H1 (cell line): ENCODE results near the gene BARHL1. TPM values are rescaled to one million over a fixed set of nuclear protein-coding genes. Genes with fewer than 3 reads are reported as not detected.

Experiments
- CTCF ChIA-PET: fragments of 300-600 bp; sonication (Branson Sonifier 250); formaldehyde crosslinking; loops from one replicate; lab custom pipeline; 2021; ENCODE audit not compliant: partially characterized antibody; lab: Charles Lee
- POLR2A ChIA-PET: fragments of 300-600 bp; sonication (Branson Sonifier 250); formaldehyde crosslinking; loops from one replicate; lab custom pipeline; 2021; ENCODE audit warnings: inconsistent platforms; ENCODE audit not compliant: partially characterized antibody; lab: Charles Lee
- DNase-seq, 2 experiments: peaks; one replicate each; pipeline versions ENCODE4 v3.0.0 to v3.0.0-alpha.2; 2010 to 2022; ENCODE audit warnings: low spot score in 2 of 2, low read depth in 1 of 2, mixed read lengths in 1 of 2
- FAIRE-seq: peaks from 2 replicates; lab custom pipeline; 2011; peaks lifted over from hg19 to GRCh38; lab: Jason Lieb, UNC
- H2AFZ ChIP-seq: 2 replicates; pipeline ENCODE4 v1.8.1; 2012; ENCODE audit warnings: low read length, inconsistent platforms
- H2AK5ac ChIP-seq: 2 replicates; pipeline ENCODE4 v1.6.1; 2013; ENCODE audit warnings: low read depth, low read length
- H2BK120ac ChIP-seq: replicated peaks from 2 replicates; pipeline ENCODE3; 2013; ENCODE audit warnings: low read depth, low read length, inconsistent platforms
- H2BK12ac ChIP-seq: 2 replicates; pipeline ENCODE4 v1.6.1; 2013; ENCODE audit warnings: low read depth, low read length
- H2BK15ac ChIP-seq: 2 replicates; pipeline ENCODE4 v1.6.1; 2013; ENCODE audit warnings: low read length
- H2BK20ac ChIP-seq: 2 replicates; pipeline ENCODE4 v1.6.1; 2013; ENCODE audit warnings: low read length
- H2BK5ac ChIP-seq: 2 replicates; pipeline ENCODE4 v1.6.1; 2013; ENCODE audit warnings: low read depth, low read length
- H3K14ac ChIP-seq: 2 replicates; pipeline ENCODE4 v1.6.1; 2013; ENCODE audit warnings: inconsistent platforms; ENCODE audit not compliant: insufficient read length
- H3K18ac ChIP-seq: 2 replicates; pipeline ENCODE4 v1.6.1; 2013; ENCODE audit warnings: low read length; ENCODE audit errors: extremely low read depth
- H3K23ac ChIP-seq: 2 replicates; pipeline ENCODE4 v1.6.1; 2013; ENCODE audit warnings: inconsistent platforms; ENCODE audit not compliant: insufficient read length
- H3K23me2 ChIP-seq: 2 replicates; pipeline ENCODE4 v1.6.1; 2013; ENCODE audit warnings: low read depth, low read length
- H3K27ac ChIP-seq: 2 replicates; pipeline ENCODE4 v1.6.1; 2011; ENCODE audit warnings: low read depth, low read length, inconsistent platforms
- H3K27me3 ChIP-seq, 4 experiments: replicated peaks in 1 of 4; 1 replicate in 1 of 4; 2 replicates in 3 of 4; pipeline versions ENCODE4 v1.6.1 to v1.8.1; 2011 to 2013; ENCODE audit warnings: low read length in 3 of 4, mild to moderate bottlenecking in 3 of 4, inconsistent platforms in 2 of 4, mixed read lengths in 2 of 4, moderate library complexity in 1 of 4; ENCODE audit not compliant: control insufficient read depth in 3 of 4, insufficient read depth in 3 of 4; ENCODE audit errors: extremely low read depth in 1 of 4
- H3K36me3 ChIP-seq, 4 experiments: 2 replicates each; pipeline versions ENCODE4 v1.6.1 to v1.8.1; 2011 to 2013; ENCODE audit warnings: mild to moderate bottlenecking in 4 of 4, low read length in 3 of 4, moderate library complexity in 2 of 4, control low read depth in 1 of 4, inconsistent platforms in 1 of 4; ENCODE audit not compliant: insufficient read depth in 4 of 4, control insufficient read depth in 2 of 4
- H3K4ac ChIP-seq: replicated peaks from 2 replicates; pipeline ENCODE3; 2013; ENCODE audit warnings: low read length, low read depth, mixed read lengths, inconsistent platforms; ENCODE audit not compliant: insufficient read length
- H3K4me1 ChIP-seq, 4 experiments: replicated peaks in 1 of 4; 1 replicate in 1 of 4; 2 replicates in 3 of 4; pipeline versions ENCODE4 v1.6.1 to v1.8.1; 2011 to 2013; ENCODE audit warnings: low read length in 3 of 4, inconsistent platforms in 2 of 4, mixed read lengths in 1 of 4; ENCODE audit not compliant: insufficient read depth in 4 of 4, control insufficient read depth in 3 of 4
- H3K4me2 ChIP-seq, 2 experiments: 2 replicates each; pipeline versions ENCODE4 v1.6.1 to v1.8.1; 2011 to 2013; ENCODE audit warnings: low read depth in 2 of 2, low read length in 2 of 2, control low read depth in 1 of 2, inconsistent platforms in 1 of 2, mild to moderate bottlenecking in 1 of 2; ENCODE audit not compliant: insufficient read depth in 1 of 2
- H3K4me3 ChIP-seq, 4 experiments: fragments of 200-600, 300-600 bp in 1 of 4; sonication (generic), shearing (Covaris generic), sonication (Bioruptor Twin) in 1 of 4; 2 replicates each; pipeline versions ENCODE4 v1.5.1 to v1.8.1; 2011 to 2016; ENCODE audit warnings: low read length in 4 of 4, low read depth in 3 of 4, control low read depth in 2 of 4, inconsistent platforms in 2 of 4, mild to moderate bottlenecking in 2 of 4, mixed read lengths in 1 of 4, moderate library complexity in 1 of 4; ENCODE audit not compliant: insufficient read depth in 2 of 4; ENCODE audit errors: extremely low read depth in 1 of 4
- H3K56ac ChIP-seq: replicated peaks from 2 replicates; pipeline ENCODE3; 2013; ENCODE audit warnings: low read depth, mild to moderate bottlenecking, mixed read lengths, low read length, inconsistent platforms; ENCODE audit not compliant: insufficient read length
- H3K79me1 ChIP-seq: 2 replicates; pipeline ENCODE4 v1.6.1; 2013; ENCODE audit warnings: low read depth, low read length, control low read depth
- H3K79me2 ChIP-seq, 2 experiments: 2 replicates each; pipeline versions ENCODE4 v1.6.1 to v1.8.1; 2012 to 2013; ENCODE audit warnings: low read length in 2 of 2, mild to moderate bottlenecking in 2 of 2, inconsistent platforms in 1 of 2; ENCODE audit not compliant: insufficient read depth in 2 of 2, control insufficient read depth in 1 of 2
- H3K9ac ChIP-seq, 4 experiments: replicated peaks in 1 of 4; 1 replicate in 1 of 4; 2 replicates in 3 of 4; pipeline versions ENCODE4 v1.6.1 to v1.8.1; 2011 to 2013; ENCODE audit warnings: low read depth in 3 of 4, low read length in 3 of 4, control low read depth in 2 of 4, mild to moderate bottlenecking in 2 of 4, moderate library complexity in 2 of 4, inconsistent platforms in 1 of 4; ENCODE audit errors: extremely low read depth in 1 of 4
- H3K9me3 ChIP-seq, 2 experiments: 2 replicates each; pipeline versions ENCODE4 v1.6.1 to v1.8.1; 2012 to 2013; ENCODE audit warnings: mild to moderate bottlenecking in 2 of 2, moderate library complexity in 2 of 2, control low read depth in 1 of 2, inconsistent platforms in 1 of 2, low read depth in 1 of 2, low read length in 1 of 2, mixed read lengths in 1 of 2; ENCODE audit not compliant: insufficient read depth in 2 of 2
- H4K20me1 ChIP-seq, 2 experiments: replicated peaks in 1 of 2; 2 replicates each; pipeline versions ENCODE3 to v1.8.1; 2011 to 2013; ENCODE audit warnings: inconsistent platforms in 2 of 2, low read length in 2 of 2, mild to moderate bottlenecking in 1 of 2; ENCODE audit not compliant: insufficient read depth in 2 of 2, control insufficient read depth in 1 of 2
- H4K5ac ChIP-seq: 2 replicates; pipeline ENCODE4 v1.6.1; 2013; ENCODE audit warnings: low read length, low read depth, mixed read lengths, inconsistent platforms; ENCODE audit not compliant: insufficient read length
- H4K8ac ChIP-seq: 2 replicates; pipeline ENCODE4 v1.8.0; 2013; ENCODE audit warnings: mild to moderate bottlenecking, moderate library complexity, low read length, inconsistent platforms; ENCODE audit not compliant: insufficient read depth; ENCODE audit errors: extremely low read depth
- H4K91ac ChIP-seq: replicated peaks from 2 replicates; pipeline ENCODE3; 2013; ENCODE audit warnings: low read length, mixed read lengths, inconsistent platforms; ENCODE audit not compliant: insufficient read length
- ASH2L ChIP-seq: fragments of 200-600, 300-600 bp; sonication (generic); IDR thresholded peaks from one replicate; pipeline ENCODE4 v1.7.1; 2017; ENCODE audit warnings: low read length
- CREB1 ChIP-seq: IDR thresholded peaks from 2 replicates; pipeline ENCODE4 v1.6.1; 2012; ENCODE audit warnings: inconsistent platforms
- HDAC2 ChIP-seq, 2 experiments: fragments of 300-600 bp in 1 of 2; sonication (generic) in 1 of 2; IDR thresholded peaks; 2 replicates each; pipeline ENCODE4 v1.6.1; 2011 to 2012; ENCODE audit warnings: low read depth in 2 of 2, low read length in 2 of 2, mild to moderate bottlenecking in 2 of 2, moderate library complexity in 2 of 2, borderline replicate concordance in 1 of 2, inconsistent platforms in 1 of 2
- WGBS, 2 experiments: shearing (Covaris generic) in 1 of 2; methylation state at CpG; one replicate each; pipeline versions ENCODE4 v1.1.6 to v1.1.7; 2013 to 2015; ENCODE audit warnings: low lambda C conversion rate in 2 of 2, mixed read lengths in 2 of 2, inconsistent platforms in 1 of 2, low coverage in 1 of 2, missing lambda C conversion rate in 1 of 2; ENCODE audit not compliant: insufficient replicate concordance in 2 of 2, insufficient coverage in 1 of 2, insufficient read length in 1 of 2; ENCODE audit errors: extremely low coverage in 1 of 2, missing lambda C conversion rate in 1 of 2; 5-methylcytosine and 5-hydroxymethylcytosine counted together
- polyA plus RNA-seq, 7 experiments: library from polyadenylated mRNA; depleted of rRNA in 3 of 7; stranded (reverse) in 5 of 7; unstranded in 2 of 7; fragments of >200 nt in 5 of 7; fragments of 200-250 nt in 2 of 7; gene quantifications; 1 replicate in 5 of 7; 2 replicates in 1 of 7; 4 replicates in 1 of 7; pipeline versions ENCODE4 v1.2.1 to v1.2.3, GENCODE V29; 2011 to 2013; ENCODE audit warnings: missing spikeins in 2 of 7, mixed read lengths in 2 of 7
- total RNA-seq: library from RNA; stranded (reverse); fragmentation: NEBNext Ultra II Directional; extraction: Animal tissue kit (Norgen Biotek cat#: 25700); gene quantifications from 2 replicates; pipeline ENCODE4 v1.2.1, GENCODE V29; 2021
- TF ChIP-seq, protein P1 (sequence below): IDR thresholded peaks from 2 replicates; pipeline ENCODE4 v1.6.1; 2012; ENCODE audit warnings: inconsistent platforms

Gene BARHL1
- total and polyA plus RNA-seq, 2 of the 8 experiments (the other 6 are each of a cell fraction or from before 2014, with no cell fraction given): not detected

DNA sequence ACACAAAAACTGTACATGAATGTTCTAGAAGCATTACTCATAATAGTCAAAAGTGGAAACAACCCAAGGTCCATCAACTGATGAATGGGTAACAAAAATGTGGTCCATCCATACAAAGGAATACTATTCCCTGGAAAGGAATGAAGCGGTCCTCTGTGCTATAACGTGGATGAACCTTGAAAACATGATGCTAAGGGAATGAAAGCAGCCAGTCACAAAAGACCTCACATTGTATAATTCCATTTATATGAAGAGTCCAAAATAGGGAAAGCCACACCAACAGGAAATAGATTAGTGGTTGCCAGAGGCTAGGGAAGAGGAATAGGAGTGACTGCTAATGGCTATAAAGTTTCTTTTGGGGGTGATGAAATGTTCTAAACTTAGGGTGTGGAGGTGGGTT lies 22.7 kb upstream of the BARHL1 start:
- no peak for DNase-seq

More for the DNA sequence above, 22.7 kb upstream of the BARHL1 start:
- H2BK20ac ChIP-seq: no peak overlapping the region
- no peak overlapping the region for H3K23ac ChIP-seq
- H3K4me3 ChIP-seq: no peak overlapping the region
- H3K27ac ChIP-seq: no peak overlapping the region
- H3K27me3 ChIP-seq: no peaks in the 10 kb centered on the region
- H3K18ac ChIP-seq: no peak overlapping the region
- no peak overlapping the region for H2BK15ac ChIP-seq
- peaks cover 0 to 2% of the 10 kb centered on the region in 2 experiments; a peak in 1 of 4 replicates for H3K9me3 ChIP-seq
- no peaks in the 10 kb centered on the region for H3K36me3 ChIP-seq
- H2BK5ac ChIP-seq: no peak overlapping the region
- no peak for FAIRE-seq
- WGBS, 2 experiments: 81% methylated on average over 2 of the region's 2 CpGs; no CpG with 5 or more reads in 1 of the 2 experiments
- H3K56ac ChIP-seq: no peak overlapping the region
- H2BK12ac ChIP-seq: no peak overlapping the region
- H3K9ac ChIP-seq: no peak overlapping the region
- no peak overlapping the region for H3K4ac ChIP-seq
- H4K5ac ChIP-seq: no peak overlapping the region
- no peak overlapping the region for H4K8ac ChIP-seq
- ChIA-PET POLR2A (no interaction called here), CTCF (interaction anchor here (0.8 to 2.8 kb wide), 8 partner anchors 12 to 149 kb away, joined by 3 to 13 read pairs (median 4); partner anchors contain the start of gene CFAP77)
- no peaks in the 10 kb centered on the region for H3K79me1 ChIP-seq
- H4K91ac ChIP-seq: no peak overlapping the region
- TF ChIP-seq, protein P1, sequence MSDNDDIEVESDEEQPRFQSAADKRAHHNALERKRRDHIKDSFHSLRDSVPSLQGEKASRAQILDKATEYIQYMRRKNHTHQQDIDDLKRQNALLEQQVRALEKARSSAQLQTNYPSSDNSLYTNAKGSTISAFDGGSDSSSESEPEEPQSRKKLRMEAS: no peak
- TF ChIP-seq ASH2L (no peak), HDAC2 (IDR thresholded peaks at IDR 0.05; ENCODE audit: borderline replicate concordance in 1 of 2, low read depth in 2 of 2, low read length in 2 of 2) (no peak), CREB1 (no peak)
- H3K14ac ChIP-seq: no peak overlapping the region
- H2AFZ ChIP-seq: no peak overlapping the region
- no peak overlapping the region for H3K4me2 ChIP-seq
- H4K20me1 ChIP-seq: peaks cover 0 to under 1% of the 10 kb centered on the region in 2 experiments
- no peaks in the 10 kb centered on the region; the same call in 1 of the 2 replicates for H3K23me2 ChIP-seq
- H2BK120ac ChIP-seq: no peak overlapping the region
- H3K79me2 ChIP-seq: no peaks in the 10 kb centered on the region
- peaks cover 0 to 3% (median 0%) of the 10 kb centered on the region in 4 experiments; a peak in 1 of 7 replicates for H3K4me1 ChIP-seq
- H2AK5ac ChIP-seq: no peak overlapping the region
